G401 (cell line): ENCODE results near the gene LPXN. TPM values are rescaled to one million over a fixed set of nuclear protein-coding genes. Genes with fewer than 3 reads are reported as not detected.
A peak's percentile ranks its signal among the peaks of the same experiment; 100 is the strongest.

Source experiments
- DNase-seq: peaks from one replicate; pipeline ENCODE4 v3.0.0-alpha.2; 2015; ENCODE audit warnings: low spot score
- in situ Hi-C: cut with HindIII; loops from 2 replicates; pipeline ENCODE4 v1.10.0; 2016; ENCODE audit warnings: low sequenced_read_pairs, mixed read lengths
- total RNA-seq: library from RNA; depleted of rRNA; stranded (reverse); fragments of >200 nt; shearing (Covaris generic); gene quantifications from 2 replicates; pipeline ENCODE4 v1.2.3, GENCODE V29; 2014

LPXN gene
- total RNA-seq, 1 experiment from 2014 or later: 0.78 TPM

DNA sequence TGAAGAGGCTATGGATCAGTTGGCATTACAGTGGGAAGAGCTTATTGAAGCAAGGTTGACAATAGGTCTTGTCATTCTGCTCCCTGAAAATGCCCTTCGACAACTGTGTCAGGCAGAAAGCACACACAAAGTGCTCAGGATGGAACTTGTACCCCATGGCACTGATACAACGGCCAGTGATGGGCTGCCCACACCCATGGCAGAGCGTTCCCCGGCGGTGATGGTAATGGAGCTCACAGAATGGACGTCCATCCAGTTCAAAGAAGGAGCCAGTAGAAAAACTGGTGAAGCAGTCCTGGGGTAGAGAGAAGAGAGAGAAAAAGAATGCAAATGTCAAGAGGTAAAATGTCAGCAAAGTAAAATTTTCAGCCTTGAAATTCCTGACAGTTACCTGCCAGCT, 48.2 kb downstream of the LPXN start:
- in situ Hi-C loops: no loop called here

DNA sequence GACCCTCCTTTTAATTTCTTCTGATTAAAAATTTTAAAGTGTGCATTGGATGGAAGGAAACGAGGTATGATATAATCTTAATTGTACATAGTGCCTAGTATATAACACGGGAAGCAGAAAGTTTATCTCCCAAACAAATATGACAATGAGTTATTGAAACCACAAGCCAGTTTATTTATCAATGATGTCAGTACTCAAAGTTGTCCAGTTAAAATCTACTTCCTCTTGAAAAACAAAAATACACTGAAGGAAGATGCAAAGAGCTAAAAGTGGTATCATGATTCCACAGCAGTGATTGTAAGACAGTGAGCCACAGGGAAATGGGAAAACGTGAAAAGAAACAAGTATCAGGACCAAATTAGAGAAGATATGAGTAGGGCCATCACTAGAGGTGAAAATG, 48.9 kb downstream of the LPXN start:
- no peak for DNase-seq
- in situ Hi-C loops: no loop called here

More for the DNA sequence above, 48.2 kb downstream of the LPXN start:
- DNase-seq: no peak

GRCh38 chr11:58525037-58525614, 50.5 kb downstream of the LPXN start:
- in situ Hi-C loops: no loop called here

GRCh38 chr11:58524232-58525036, 51.2 kb downstream of the LPXN start:
- DNase-seq: peak; percentile 75
- in situ Hi-C loops: no loop called here

More at GRCh38 chr11:58525037-58525614, 50.5 kb downstream of the LPXN start:
- DNase-seq: no peak

- in situ Hi-C loops: no loop called here
- DNase-seq: peak; percentile 67
Observed at GRCh38 chr11:58513747-58514367, 61.8 kb downstream of the LPXN start.

DNA sequence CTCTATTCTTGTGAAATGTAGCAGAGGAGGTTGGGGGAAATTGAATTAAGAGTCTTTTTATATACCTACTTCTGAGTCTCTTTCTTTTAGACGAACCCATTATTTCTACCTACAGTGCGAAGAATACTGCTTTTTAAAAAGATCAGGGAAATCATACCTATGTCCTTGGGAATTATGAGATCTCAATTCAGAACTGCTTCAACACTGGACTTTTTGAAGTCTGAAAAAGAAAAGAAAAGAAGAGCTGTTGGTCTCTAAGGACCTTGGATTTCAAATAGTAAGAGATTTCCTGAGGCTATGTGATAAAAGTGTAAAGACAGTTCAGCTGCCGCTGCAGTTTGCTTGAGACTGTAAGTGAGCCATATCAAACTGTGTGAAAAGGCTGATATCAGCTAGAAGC, 64.0 kb downstream of the LPXN start:
- no peak for DNase-seq
- in situ Hi-C loops: no loop called here

DNA sequence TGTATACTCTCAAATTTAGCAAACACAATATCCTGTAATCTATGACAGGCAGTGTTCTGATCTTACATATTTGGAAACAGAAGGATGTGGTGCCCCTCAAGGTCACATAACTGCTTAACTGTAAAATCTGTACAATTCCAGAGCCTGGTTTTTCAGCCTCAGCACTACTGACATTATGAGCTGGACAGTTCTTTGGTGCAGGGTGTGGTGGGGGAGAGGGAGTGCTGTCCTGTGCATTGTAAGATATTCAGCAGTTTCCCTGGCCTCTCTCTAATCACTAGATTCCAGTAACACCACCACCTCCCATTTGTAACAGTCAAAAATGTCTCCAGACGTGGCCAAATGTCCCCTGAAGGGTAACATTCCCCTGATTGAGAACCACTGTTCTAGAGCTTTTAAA, 65.9 kb downstream of the LPXN start:
- in situ Hi-C loops: no loop called here
- DNase-seq: no peak

DNA sequence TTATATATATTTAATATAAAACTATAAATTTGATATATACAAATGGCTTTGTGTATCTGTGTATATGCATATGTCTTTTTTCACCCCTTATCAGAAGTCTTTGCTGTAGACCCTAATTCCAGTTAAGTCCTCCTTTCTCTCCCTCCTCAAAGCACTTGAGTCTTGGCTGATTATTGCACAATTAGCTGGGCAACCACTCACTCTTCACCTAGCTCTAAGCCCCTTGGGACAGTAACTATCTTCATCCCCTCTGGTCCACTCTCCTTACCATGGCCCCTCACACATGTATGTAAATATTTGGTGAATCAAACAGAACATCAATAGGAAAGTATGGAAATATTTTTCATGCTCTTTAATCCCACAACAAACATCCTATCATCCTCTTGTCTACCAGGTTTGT, 66.8 kb downstream of the LPXN start:
- in situ Hi-C loops: no loop called here
- DNase-seq: no peak

DNA sequence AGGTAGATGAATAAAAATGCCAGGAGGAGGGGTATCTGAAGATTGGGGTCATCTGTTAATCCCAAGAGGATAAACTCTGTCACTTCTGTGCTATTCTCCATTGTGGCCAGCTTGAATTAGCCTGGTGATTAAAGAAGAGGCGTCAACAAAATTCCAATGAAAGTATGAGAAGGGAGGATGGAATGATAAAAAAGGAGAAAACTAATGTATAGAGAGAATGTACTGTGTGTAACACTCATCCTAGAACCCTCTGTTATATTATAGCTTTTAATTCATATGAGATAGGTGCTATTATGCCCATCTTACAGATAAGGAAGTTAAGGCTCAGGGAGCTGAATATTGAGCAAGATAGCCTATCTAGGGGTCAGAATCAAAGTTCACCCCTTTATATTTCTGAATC, 67.7 kb downstream of the LPXN start, which contains the start of gene OR5B21:
Gene OR5B21 (minus strand): TSS at position 101 of the 400 bp plus-strand sequence. CDS start 0 bp downstream, at position 101.
- in situ Hi-C loops: no loop called here
- no peak for DNase-seq

GRCh38 chr11:58507355-58507754, 68.3 kb downstream of the LPXN start:
- DNase-seq: no peak
- in situ Hi-C loops: no loop called here

- in situ Hi-C loops: no loop called here
Observed at GRCh38 chr11:58506935-58507334, 68.7 kb downstream of the LPXN start.

DNA sequence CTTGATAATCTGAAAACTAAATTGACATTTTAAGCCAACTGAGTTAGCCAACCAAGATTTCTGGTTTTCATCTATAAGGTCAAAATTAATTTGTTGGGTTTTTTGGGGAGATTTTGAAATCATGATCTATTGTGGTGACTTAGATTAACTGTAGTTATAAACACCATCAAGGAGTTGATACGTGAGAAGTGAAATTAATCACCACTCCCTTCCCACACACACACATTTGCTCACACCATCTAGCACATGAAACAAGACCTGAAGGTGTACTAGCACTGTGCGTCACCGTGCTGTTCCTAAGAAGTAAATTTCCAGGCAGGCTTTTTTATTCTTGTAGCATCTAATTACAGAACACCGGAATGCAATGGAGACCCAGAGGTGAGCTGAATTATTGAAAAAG, 69.8 kb downstream of the LPXN start:
- in situ Hi-C loops: no loop called here
- no peak for DNase-seq

More at GRCh38 chr11:58506935-58507334, 68.7 kb downstream of the LPXN start:
- DNase-seq: no peak

- in situ Hi-C loops: no loop called here
- DNase-seq: no peak
Observed at GRCh38 chr11:58504232-58504631, 71.4 kb downstream of the LPXN start.

GRCh38 chr11:58503361-58503856, 72.2 kb downstream of the LPXN start:
- in situ Hi-C loops: no loop called here

GRCh38 chr11:58502004-58502403, 73.7 kb downstream of the LPXN start:
- no peak for DNase-seq
- in situ Hi-C loops: no loop called here

More at GRCh38 chr11:58503361-58503856, 72.2 kb downstream of the LPXN start:
- DNase-seq: no peak

- no peak for DNase-seq
- in situ Hi-C loops: no loop called here
Observed at GRCh38 chr11:58498464-58498863, 77.2 kb downstream of the LPXN start.

DNA sequence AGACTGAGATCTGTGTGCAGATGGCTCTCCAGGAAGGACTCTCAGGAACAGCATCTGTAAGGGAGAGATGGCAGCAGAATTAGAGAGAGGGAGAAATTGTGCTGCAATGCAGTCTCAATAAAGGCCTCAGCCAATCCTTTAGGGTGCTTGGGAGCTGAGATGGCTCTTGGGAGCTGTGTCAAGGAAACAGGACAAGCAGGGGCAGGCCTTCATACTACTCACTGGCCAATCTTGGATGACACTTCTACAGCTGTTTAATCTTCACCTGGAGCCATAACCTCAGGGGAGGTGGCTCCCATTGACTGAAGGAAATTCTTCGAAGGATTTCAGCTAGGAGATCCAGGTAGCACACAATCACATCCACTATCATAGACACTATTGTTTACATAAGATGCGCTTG, 77.7 kb downstream of the LPXN start:
- no peak for DNase-seq
- in situ Hi-C loops: no loop called here

- DNase-seq: peak; percentile 75
Observed at GRCh38 chr11:58495906-58496305, 79.8 kb downstream of the LPXN start.

GRCh38 chr11:58494101-58494500, 81.6 kb downstream of the LPXN start:
- in situ Hi-C loops: no loop called here
- DNase-seq: no peak

More at GRCh38 chr11:58495906-58496305, 79.8 kb downstream of the LPXN start:
- in situ Hi-C loops: no loop called here

- in situ Hi-C loops: no loop called here
- DNase-seq: no peak
Observed at GRCh38 chr11:58493676-58494075, 82.0 kb downstream of the LPXN start.
